ENCODE data around the gene MAEA. TPM values are rescaled to one million over a fixed set of nuclear protein-coding genes. Genes with fewer than 3 reads are reported as not detected.

Gene MAEA
- total and polyA plus RNA-seq, 9 of the 15 experiments (the other 6 are each of a cell fraction or from before 2014, with no cell fraction given), result 2.1 to 86.5 (median 45.0) TPM

GRCh38 chr4:1266881-1267763, 22.6 kb upstream of the MAEA start (continued):
- TF ChIP-seq RBBP5 (IDR thresholded peaks at IDR 0.05; ENCODE audit: borderline replicate concordance, insufficient read depth, low read length, poor library complexity, severe bottlenecking) (no peak), HDAC1 (IDR thresholded peaks at IDR 0.05) (no peak), PTBP1 (IDR thresholded peaks at IDR 0.05; ENCODE audit: low read depth, low read length) (no peak), GATAD2A (IDR thresholded peaks at IDR 0.05) (no peak), CSDE1 (IDR thresholded peaks at IDR 0.05) (no peak), YBX1 (IDR thresholded peaks at IDR 0.05) (no peak), ZBTB40 (IDR thresholded peaks at IDR 0.05) (no peak), ZBTB40 (CRISPR knock-in tag; IDR thresholded peaks at IDR 0.05) (no peak), ATF7 (IDR thresholded peaks at IDR 0.05) (no peak), MAFF (IDR thresholded peaks at IDR 0.05; ENCODE audit: low read length) (no peak), ARID4B (CRISPR knock-in tag; IDR thresholded peaks at IDR 0.05) (no peak), PML (IDR thresholded peaks at IDR 0.05; ENCODE audit: low read length) (no peak), ZNF444 (CRISPR knock-in tag; IDR thresholded peaks at IDR 0.05) (no peak)
